Esophagus (tissue), 2 donors: Measurements from ENCODE around the gene SERPINB11. TPM values are rescaled to one million over a fixed set of nuclear protein-coding genes. Genes with fewer than 3 reads are reported as not detected.

Experiments
- H3K27ac ChIP-seq, 2 donors: one replicate each; pipeline ENCODE4 v1.5.1; 2013; ENCODE audit warnings: low read depth in 2 of 2, mild to moderate bottlenecking in 2 of 2, inconsistent platforms in 1 of 2, low read length in 1 of 2, moderate library complexity in 1 of 2
- H3K27me3 ChIP-seq, 2 donors: one replicate each; pipeline ENCODE4 v1.6.1; 2013; ENCODE audit warnings: low read length in 2 of 2, control low read depth in 1 of 2, mild to moderate bottlenecking in 1 of 2; ENCODE audit not compliant: insufficient read depth in 2 of 2, control insufficient read depth in 1 of 2
- H3K36me3 ChIP-seq, 2 donors: one replicate each; pipeline ENCODE4 v1.6.1; 2013; ENCODE audit warnings: low read length in 1 of 2; ENCODE audit not compliant: control insufficient read depth in 2 of 2, insufficient read depth in 2 of 2
- H3K4me1 ChIP-seq, 2 donors: one replicate each; pipeline ENCODE4 v1.6.1; 2013; ENCODE audit warnings: low read length in 1 of 2; ENCODE audit not compliant: control insufficient read depth in 2 of 2, insufficient read depth in 2 of 2
- H3K4me3 ChIP-seq, 2 donors: one replicate each; pipeline ENCODE4 v1.5.1; 2013; ENCODE audit warnings: low read length in 2 of 2, mild to moderate bottlenecking in 2 of 2, low read depth in 1 of 2, moderate library complexity in 1 of 2
- H3K9me3 ChIP-seq, 2 donors: one replicate each; pipeline ENCODE4 v1.6.1; 2013; ENCODE audit warnings: mild to moderate bottlenecking in 2 of 2, low read depth in 1 of 2, low read length in 1 of 2, moderate library complexity in 1 of 2; ENCODE audit not compliant: control insufficient read depth in 2 of 2, insufficient read depth in 1 of 2
- WGBS, 2 donors: extraction: QIAGEN DNeasy Blood & Tissue Kit; methylation state at CpG; one replicate each; pipeline ENCODE4 v1.1.7; 2013; 5-methylcytosine and 5-hydroxymethylcytosine counted together
- polyA plus RNA-seq, 2 donors: library from polyadenylated mRNA; stranded (reverse); fragments of 200-250 nt; gene quantifications; one replicate each; pipeline ENCODE4 v1.2.3, GENCODE V29; 2013
- donor health status: healthy with polysubstance abuse.
- donor health status: Bipolar disorder and iron deficiency.

Gene SERPINB11
- polyA plus RNA-seq, 2 donors = 6.4 to 11.7 TPM

- no peaks in the 10 kb centered on the region for H3K36me3 ChIP-seq
- H3K4me1 ChIP-seq = no peaks in the 10 kb centered on the region
- no peaks in the 10 kb centered on the region for H3K9me3 ChIP-seq
- H3K27me3 ChIP-seq = no peaks in the 10 kb centered on the region
- 57 to 59% methylated on average over 3 of the region's 3 CpGs for WGBS, 2 donors
- no peak overlapping the region for H3K4me3 ChIP-seq
- H3K27ac ChIP-seq = no peak overlapping the region
Measured at GRCh38 chr18:63708650-63709049, 5.9 kb downstream of the SERPINB11 start.

- Histone ChIP-seq H3K4me1 (peaks cover 0 to 8% of the 10 kb centered on the region in 2 donors), H3K27me3 (no peaks in the 10 kb centered on the region), H3K36me3 (peaks cover 0 to 5% of the 10 kb centered on the region in 2 donors), H3K9me3 (peaks cover 0 to 3% of the 10 kb centered on the region in 2 donors), H3K4me3 (no peak overlapping the region), H3K27ac (no peak overlapping the region)
- WGBS, 2 donors = 14 to 18% methylated on average over 3 of the region's 3 CpGs
Measured at GRCh38 chr18:63725682-63726480, 23.1 kb downstream of the SERPINB11 start.

- WGBS, 2 donors = 53 to 55% methylated on average over 5 of the region's 5 CpGs
- no peaks in the 10 kb centered on the region for H3K9me3 ChIP-seq
- H3K4me1 ChIP-seq = peaks cover 0 to 8% of the 10 kb centered on the region in 2 donors
- no peak overlapping the region for H3K4me3 ChIP-seq
- peak overlapping the region; percentile 62 to 89 for H3K27ac ChIP-seq
- no peaks in the 10 kb centered on the region for H3K36me3 ChIP-seq
- H3K27me3 ChIP-seq = no peaks in the 10 kb centered on the region
Measured at GRCh38 chr18:63730773-63731172, 28.0 kb downstream of the SERPINB11 start.

- H3K4me3 ChIP-seq = no peak overlapping the region
- 66 to 68% methylated on average over 3 of the region's 3 CpGs for WGBS, 2 donors
- H3K9me3 ChIP-seq = no peaks in the 10 kb centered on the region
- peak overlapping the region; percentile 62 to 89 for H3K27ac ChIP-seq
- peaks cover 0 to 6% of the 10 kb centered on the region in 2 donors for H3K4me1 ChIP-seq
- no peaks in the 10 kb centered on the region for H3K27me3 ChIP-seq
- no peaks in the 10 kb centered on the region for H3K36me3 ChIP-seq
Measured at GRCh38 chr18:63731215-63731614, 28.5 kb downstream of the SERPINB11 start.

GRCh38 chr18:63736876-63737275, 34.1 kb downstream of the SERPINB11 start:
- H3K4me1 ChIP-seq = no peaks in the 10 kb centered on the region
- no peak overlapping the region for H3K4me3 ChIP-seq
- H3K27ac ChIP-seq = peak overlapping the region; percentile 24 to 82
- no peaks in the 10 kb centered on the region for H3K36me3 ChIP-seq
- no peaks in the 10 kb centered on the region for H3K27me3 ChIP-seq
- no peaks in the 10 kb centered on the region for H3K9me3 ChIP-seq

GRCh38 chr18:63741769-63742168, 39.0 kb downstream of the SERPINB11 start:
- no peaks in the 10 kb centered on the region for H3K36me3 ChIP-seq
- no peaks in the 10 kb centered on the region for H3K9me3 ChIP-seq
- H3K27ac ChIP-seq = no peak overlapping the region
- H3K4me3 ChIP-seq = no peak overlapping the region
- no peaks in the 10 kb centered on the region for H3K4me1 ChIP-seq
- 45 to 53% methylated on average over 4 of the region's 4 CpGs for WGBS, 2 donors
- no peaks in the 10 kb centered on the region for H3K27me3 ChIP-seq

- H3K4me3 ChIP-seq = no peak overlapping the region
- H3K4me1 ChIP-seq = no peaks in the 10 kb centered on the region
- H3K27ac ChIP-seq = no peak overlapping the region
- 90 to 97% methylated on average over 2 of the region's 2 CpGs for WGBS, 2 donors
- H3K9me3 ChIP-seq = no peaks in the 10 kb centered on the region
- H3K36me3 ChIP-seq = no peaks in the 10 kb centered on the region
- H3K27me3 ChIP-seq = no peaks in the 10 kb centered on the region
Measured at GRCh38 chr18:63747006-63747405, 44.2 kb downstream of the SERPINB11 start.

GRCh38 chr18:63749489-63749888, 46.7 kb downstream of the SERPINB11 start:
- H3K9me3 ChIP-seq = no peaks in the 10 kb centered on the region
- H3K27me3 ChIP-seq = no peaks in the 10 kb centered on the region
- no peak overlapping the region for H3K4me3 ChIP-seq
- no peaks in the 10 kb centered on the region for H3K36me3 ChIP-seq
- H3K4me1 ChIP-seq = no peaks in the 10 kb centered on the region
- 74 to 76% methylated on average over 1 of the region's 1 CpG for WGBS, 2 donors
- H3K27ac ChIP-seq = no peak overlapping the region

- H3K4me3 ChIP-seq = no peak overlapping the region
- WGBS, 2 donors = 79 to 80% methylated on average over 2 of the region's 2 CpGs
- H3K27ac ChIP-seq = no peak overlapping the region
- no peaks in the 10 kb centered on the region for H3K9me3 ChIP-seq
- no peaks in the 10 kb centered on the region for H3K36me3 ChIP-seq
- no peaks in the 10 kb centered on the region for H3K27me3 ChIP-seq
- no peaks in the 10 kb centered on the region for H3K4me1 ChIP-seq
Measured at GRCh38 chr18:63752636-63753035, 49.9 kb downstream of the SERPINB11 start.

- Histone ChIP-seq H3K4me3 (no peak overlapping the region), H3K27ac (no peak overlapping the region), H3K36me3 (no peaks in the 10 kb centered on the region), H3K27me3 (no peaks in the 10 kb centered on the region), H3K9me3 (no peaks in the 10 kb centered on the region), H3K4me1 (no peaks in the 10 kb centered on the region)
Measured at GRCh38 chr18:63753676-63754075, 50.9 kb downstream of the SERPINB11 start.
